DMS114 treated with DMSO at 0.1 percent for 48 hours (cell line): ENCODE measurements around the gene LRRC10B.

ENCODE experiments used
- DNase-seq: peaks from one replicate; lab custom pipeline; 2025; ENCODE audit not compliant: unreplicated experiment; lab: John Stamatoyannopoulos, UW

LRRC10B gene

GRCh38 chr11:61528114-61528513 lies 19.6 kb downstream of the LRRC10B start:
- no peak for DNase-seq

GRCh38 chr11:61529537-61530225 lies 21.1 kb downstream of the LRRC10B start:
- DNase-seq, result no peak

- DNase-seq, result no peak
Observed at GRCh38 chr11:61531044-61531443, 22.5 kb downstream of the LRRC10B start.

GRCh38 chr11:61532134-61533038 lies 23.8 kb downstream of the LRRC10B start:
- no peak for DNase-seq

GRCh38 chr11:61533039-61533375 lies 24.5 kb downstream of the LRRC10B start:
- DNase-seq, result no peak

- DNase-seq, result no peak
Observed at GRCh38 chr11:61533401-61533800, 24.9 kb downstream of the LRRC10B start.

GRCh38 chr11:61534025-61534932 lies 25.7 kb downstream of the LRRC10B start:
- DNase-seq, result no peak

GRCh38 chr11:61534933-61535839 lies 26.6 kb downstream of the LRRC10B start:
- DNase-seq, result no peak

- no peak for DNase-seq
Observed at GRCh38 chr11:61535998-61536675, 27.6 kb downstream of the LRRC10B start.

- no peak for DNase-seq
Observed at GRCh38 chr11:61536676-61537270, 28.2 kb downstream of the LRRC10B start.

GRCh38 chr11:61537326-61537725 lies 28.8 kb downstream of the LRRC10B start:
- DNase-seq, result no peak

- DNase-seq, result no peak
Observed at GRCh38 chr11:61538636-61538961, 30.1 kb downstream of the LRRC10B start.

GRCh38 chr11:61539006-61539405 lies 30.5 kb downstream of the LRRC10B start:
- DNase-seq, result no peak

- DNase-seq, result no peak
Observed at GRCh38 chr11:61539831-61540357, 31.3 kb downstream of the LRRC10B start.

- no peak for DNase-seq
Observed at GRCh38 chr11:61540528-61540927, 32.0 kb downstream of the LRRC10B start.

GRCh38 chr11:61541598-61541997 lies 33.0 kb downstream of the LRRC10B start:
- no peak for DNase-seq

GRCh38 chr11:61542024-61542461 lies 33.5 kb downstream of the LRRC10B start:
- DNase-seq, result no peak

- DNase-seq, result no peak
Observed at GRCh38 chr11:61542705-61543104, 34.2 kb downstream of the LRRC10B start.

GRCh38 chr11:61543606-61544306 lies 35.2 kb downstream of the LRRC10B start:
- no peak for DNase-seq
